Brain microvascular endothelial cell (primary cell): ENCODE measurements around the gene TXNL4A.

Source experiments
- DNase-seq: peaks from one replicate; pipeline ENCODE4 v3.0.0-alpha.2; 2020
- H3K27ac ChIP-seq: fragments of 250-450 bp; sonication (Bioruptor Pico); 2 replicates; pipeline ENCODE4 v1.5.1; 2020; ENCODE audit warnings: mild to moderate bottlenecking, moderate library complexity
- H3K27me3 ChIP-seq: fragments of 250-450 bp; sonication (Bioruptor Pico); replicated peaks from 2 replicates; pipeline ENCODE4 v1.5.1; 2020; ENCODE audit warnings: mild to moderate bottlenecking
- H3K36me3 ChIP-seq: fragments of 250-450 bp; sonication (Bioruptor Pico); replicated peaks from 2 replicates; pipeline ENCODE4 v1.5.1; 2020; ENCODE audit warnings: mild to moderate bottlenecking
- H3K4me3 ChIP-seq: 2 replicates; pipeline ENCODE4 v1.5.1; 2011; ENCODE audit warnings: low read depth, mild to moderate bottlenecking, control low read depth, low read length, moderate library complexity
- CTCF ChIP-seq: IDR thresholded peaks from 2 replicates; pipeline ENCODE4 v1.5.1; 2011; ENCODE audit warnings: low read depth, mild to moderate bottlenecking, moderate library complexity, low read length, control low read depth, inconsistent platforms; ENCODE audit errors: missing control alignments
- in situ Hi-C: cut with HindIII; loops from 2 replicates; pipeline ENCODE4 v1.10.0; 2017; ENCODE audit warnings: low sequenced_read_pairs, low pct_ligation_motif_present

The TXNL4A gene

GRCh38 chr18:79980585-79980984 lies 7.8 kb downstream of the TXNL4A start:
- Histone ChIP-seq H3K27me3 (no peaks in the 10 kb centered on the region), H3K27ac (no peak overlapping the region), H3K4me3 (no peak overlapping the region), H3K36me3 (peaks cover 4% of the 10 kb centered on the region)
- in situ Hi-C loops = no loop called here
- no peak for DNase-seq
- no peak for TF ChIP-seq CTCF

- Histone ChIP-seq H3K27me3 (no peaks in the 10 kb centered on the region), H3K36me3 (peaks cover 4% of the 10 kb centered on the region), H3K27ac (no peak overlapping the region), H3K4me3 (no peak overlapping the region)
- in situ Hi-C loops = no loop called here
- no peak for TF ChIP-seq CTCF
- DNase-seq = no peak
Observed at GRCh38 chr18:79979843-79980242, 8.5 kb downstream of the TXNL4A start.

- no peak overlapping the region for H3K4me3 ChIP-seq
- H3K27ac ChIP-seq = no peak overlapping the region
- no peak for DNase-seq
- TF ChIP-seq CTCF = no peak
- H3K36me3 ChIP-seq = peaks cover 23% of the 10 kb centered on the region
- in situ Hi-C loops = no loop called here
- H3K27me3 ChIP-seq = no peaks in the 10 kb centered on the region
Observed at GRCh38 chr18:79975985-79976680, 12.2 kb downstream of the TXNL4A start.

- DNase-seq = no peak
- no peaks in the 10 kb centered on the region for H3K27me3 ChIP-seq
- H3K4me3 ChIP-seq = no peak overlapping the region
- TF ChIP-seq CTCF = no peak
- in situ Hi-C loops = no loop called here
- no peak overlapping the region for H3K27ac ChIP-seq
- H3K36me3 ChIP-seq = peaks cover 31% of the 10 kb centered on the region
Observed at GRCh38 chr18:79975043-79975442, 13.3 kb downstream of the TXNL4A start.

GRCh38 chr18:79974025-79974654 lies 14.2 kb downstream of the TXNL4A start:
- DNase-seq = no peak
- H3K27me3 ChIP-seq = no peaks in the 10 kb centered on the region
- H3K4me3 ChIP-seq = no peak overlapping the region
- no peak overlapping the region for H3K27ac ChIP-seq
- no peak for TF ChIP-seq CTCF
- H3K36me3 ChIP-seq = peaks cover 31% of the 10 kb centered on the region
- in situ Hi-C loops = no loop called here
